Stimulated activated CD8-positive, alpha-beta memory T cell treated with anti-CD3 and anti-CD28 coated beads, Interleukin-4, amount 100 ng/mL, for 48 hours (primary cell): ENCODE measurements around the gene SEMA3E.
"Not testable (repeated sequence)": the region's sequence is repeated elsewhere in the genome, so short reads cannot be mapped to it uniquely, and the experiment has no call there.

Experiments used
- DNase-seq: peaks from one replicate; pipeline ENCODE4 v3.0.0-alpha.2; 2020

SEMA3E gene

GRCh38 chr7:83648464-83649241, at the start of gene SEMA3E:
Gene SEMA3E (minus strand): TSS chr7:83649139.
- no peak for DNase-seq

DNA sequence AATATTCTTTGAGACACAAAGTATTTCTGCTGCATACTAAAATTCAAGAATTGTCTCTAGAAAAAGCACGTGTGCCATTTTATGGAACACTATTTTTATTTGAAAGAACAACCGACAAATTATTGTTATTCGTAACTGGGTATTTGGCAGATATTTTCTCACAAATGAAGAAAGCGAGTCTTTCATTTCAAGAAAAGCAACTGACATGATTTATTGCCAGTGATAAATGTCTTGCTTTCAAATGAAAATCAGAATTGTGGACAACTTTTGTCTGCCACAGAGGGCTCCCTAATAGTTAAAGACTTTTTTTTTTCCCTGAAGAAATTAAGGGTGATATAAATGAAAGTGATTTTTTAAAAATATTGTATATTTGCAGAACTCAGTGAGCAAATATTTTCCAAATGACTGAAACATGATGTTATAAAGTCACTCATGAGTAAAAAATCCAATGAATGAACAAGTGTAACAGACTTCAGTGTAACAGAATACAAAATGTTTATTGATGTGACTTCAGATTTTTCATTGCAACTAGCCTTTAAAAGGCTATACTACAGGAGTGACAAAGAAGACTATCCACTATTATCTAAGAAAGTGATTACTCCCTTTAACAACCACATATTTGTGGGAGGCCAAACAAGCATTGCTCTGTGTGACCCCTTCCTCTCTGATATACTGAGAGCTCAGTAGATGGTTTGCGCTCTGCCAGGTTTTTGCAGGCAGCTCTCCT, 49.0 kb upstream of the SEMA3E start:
- DNase-seq = no peak

GRCh38 chr7:83696101-83696500, 47.2 kb upstream of the SEMA3E start:
- DNase-seq = no peak

GRCh38 chr7:83695128-83695960, 46.4 kb upstream of the SEMA3E start:
- DNase-seq = no peak

- DNase-seq = no peak
These were observed 44.3 kb upstream of the SEMA3E start for GRCh38 chr7:83693256-83693655.

- no peak for DNase-seq
These were observed 42.2 kb upstream of the SEMA3E start for GRCh38 chr7:83691095-83691494.

DNA sequence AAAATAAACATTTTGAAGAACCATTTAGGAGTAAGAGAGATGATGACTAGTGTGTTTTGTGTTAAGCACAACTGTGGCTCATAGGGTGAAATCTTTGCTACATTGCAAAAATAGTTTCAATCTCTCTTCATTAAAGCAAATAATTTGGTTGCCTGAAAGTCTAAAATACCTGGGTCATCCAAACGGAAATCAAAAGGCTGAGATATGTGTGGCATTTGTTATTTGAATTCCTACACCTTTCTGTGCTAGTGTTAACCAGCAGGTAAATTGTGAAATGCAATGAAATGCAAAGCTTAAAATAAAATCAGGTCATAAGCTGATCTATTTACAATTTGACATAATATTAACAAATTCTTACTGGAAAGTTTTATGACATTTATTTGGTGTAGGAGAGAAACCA, 40.9 kb upstream of the SEMA3E start:
- DNase-seq = no peak

- DNase-seq = no peak
These were observed 37.5 kb upstream of the SEMA3E start for GRCh38 chr7:83686416-83686815.

DNA sequence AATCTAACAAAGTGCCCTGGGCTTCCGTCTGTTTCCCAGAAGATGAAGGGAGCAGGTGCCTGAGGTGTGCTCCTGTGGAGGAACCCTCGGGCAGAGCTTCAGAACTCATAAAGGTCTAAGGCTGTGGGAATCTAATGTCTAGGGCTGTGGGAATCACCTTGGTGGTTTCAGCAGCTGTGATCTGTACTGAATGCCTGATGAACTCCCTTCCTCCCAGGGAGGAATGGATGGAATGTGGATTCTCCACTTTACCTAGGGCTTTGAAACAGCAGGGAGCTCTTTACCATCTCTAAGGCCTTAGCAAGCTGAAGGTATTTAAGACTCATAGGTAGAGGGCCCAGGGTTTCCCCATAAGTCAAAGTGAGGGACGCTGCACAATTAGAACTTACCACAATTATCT, 36.0 kb upstream of the SEMA3E start:
- DNase-seq = no peak

- no peak for DNase-seq
These were observed 32.4 kb upstream of the SEMA3E start for GRCh38 chr7:83681200-83681778.

- no peak for DNase-seq
These were observed 28.4 kb upstream of the SEMA3E start for GRCh38 chr7:83677180-83677866.

GRCh38 chr7:83673291-83673690, 24.4 kb upstream of the SEMA3E start:
- not testable (repeated sequence) for DNase-seq

- no peak for DNase-seq
These were observed 23.2 kb upstream of the SEMA3E start for GRCh38 chr7:83672157-83672556.

GRCh38 chr7:83663131-83663530, 14.2 kb upstream of the SEMA3E start:
- no peak for DNase-seq

DNA sequence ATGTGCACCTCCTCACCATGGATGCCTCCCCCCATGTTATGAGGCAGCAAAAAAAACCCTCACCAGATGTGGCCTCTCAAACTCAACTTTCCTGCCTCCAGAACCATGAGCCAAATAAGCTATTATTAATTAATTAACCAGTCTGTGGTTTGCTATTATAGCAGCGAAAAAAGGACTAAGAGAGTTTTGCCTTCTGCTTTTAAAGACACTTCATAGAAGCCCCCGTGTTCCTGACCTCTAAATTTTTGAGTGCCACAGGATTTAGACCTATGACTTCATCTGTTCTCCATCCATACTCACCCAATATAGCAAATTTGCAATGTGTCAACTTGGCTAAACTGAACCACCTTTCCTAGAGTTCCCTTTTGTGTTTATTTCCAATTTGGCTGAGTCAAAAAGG, 9.2 kb upstream of the SEMA3E start:
- DNase-seq = no peak

DNA sequence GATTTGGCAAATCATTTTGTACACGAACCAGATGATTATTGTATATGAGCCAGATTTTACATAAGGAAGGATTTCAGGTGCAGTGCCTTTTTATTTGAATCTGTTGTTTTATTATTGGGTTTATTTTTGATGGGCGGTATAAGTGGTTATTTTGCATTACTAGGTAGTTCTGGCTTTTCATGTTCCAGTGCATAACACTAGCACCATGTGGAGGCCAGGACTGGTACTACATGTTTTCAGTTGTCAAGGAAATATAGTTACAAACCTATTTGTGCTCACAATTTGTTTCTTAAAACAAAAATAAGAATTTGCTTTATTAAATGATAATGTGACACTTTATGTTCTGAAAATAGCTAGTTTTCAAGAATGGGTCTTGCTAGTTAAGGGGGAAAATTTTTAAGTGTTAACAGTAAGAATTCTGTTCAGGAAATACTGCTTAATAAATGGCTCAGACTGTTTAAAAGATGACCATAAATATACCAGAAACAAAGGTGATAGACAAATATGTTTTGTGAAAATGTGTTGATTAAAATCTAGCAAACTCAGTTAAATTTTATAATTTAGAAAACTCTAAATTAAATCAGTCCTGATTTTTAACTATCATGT, 7.1 kb upstream of the SEMA3E start:
- DNase-seq = no peak

GRCh38 chr7:83652481-83652880, 3.5 kb upstream of the SEMA3E start:
- DNase-seq = no peak

DNA sequence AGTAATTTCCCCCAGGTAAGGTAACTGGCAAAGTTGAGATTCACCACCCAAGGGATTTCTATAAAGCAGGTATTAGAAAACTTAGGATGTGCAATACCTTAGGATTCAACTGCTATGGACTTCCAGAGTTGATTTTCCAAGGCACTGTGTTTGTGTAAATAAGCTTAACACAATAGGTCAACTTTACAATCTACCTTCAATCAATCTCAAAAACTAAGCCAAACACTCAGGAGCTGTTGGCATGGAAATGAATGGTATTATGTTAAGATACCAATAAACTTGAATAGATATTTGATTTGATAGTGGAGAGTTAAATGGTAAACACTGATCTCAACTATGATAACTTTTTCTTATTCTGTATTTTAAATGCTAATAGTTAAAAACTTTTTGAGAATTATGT, 762 bp upstream of the SEMA3E start:
- no peak for DNase-seq

GRCh38 chr7:83646027-83646426, 2.9 kb downstream of the SEMA3E start:
- DNase-seq = no peak

DNA sequence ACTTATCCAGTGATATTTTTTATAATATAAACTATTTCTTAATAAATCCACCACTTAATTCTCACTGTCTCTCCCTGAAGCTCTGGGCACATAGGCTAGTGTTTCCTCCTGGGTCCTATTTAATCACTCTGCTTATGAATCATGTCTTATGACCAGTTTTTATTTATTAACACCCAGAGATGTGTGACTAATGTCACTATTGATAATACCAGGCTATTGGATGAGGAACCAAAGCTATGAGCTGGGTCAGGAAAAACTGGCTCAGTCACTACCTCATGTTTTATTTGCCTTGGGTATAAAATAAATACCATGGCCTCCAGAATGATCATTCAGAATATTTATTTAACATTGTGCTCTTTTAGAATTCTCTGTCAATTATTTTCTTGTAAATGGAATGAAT, 5.2 kb downstream of the SEMA3E start:
- DNase-seq = no peak

DNA sequence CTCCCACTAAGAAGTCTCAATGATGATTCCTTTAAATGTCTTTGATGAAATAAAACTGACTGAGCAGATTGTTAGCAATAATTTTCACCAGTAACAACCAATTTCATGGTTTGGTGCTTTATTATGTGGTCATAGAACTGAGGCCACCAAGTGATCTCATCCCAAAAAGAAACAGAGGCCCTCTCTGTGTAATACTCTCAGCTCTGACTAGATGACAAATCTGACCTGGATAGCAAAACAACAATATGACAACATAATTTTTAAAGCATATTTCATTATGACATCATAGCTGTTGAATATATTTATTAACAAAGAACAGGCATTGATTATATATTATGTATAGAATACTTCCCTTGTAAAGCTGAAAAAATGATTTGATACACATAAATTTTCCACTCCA, 5.9 kb downstream of the SEMA3E start:
- no peak for DNase-seq
